HFFc6 (cell line): ENCODE data around the gene LRP1-AS. TPM values are rescaled to one million over a fixed set of nuclear protein-coding genes. Genes with fewer than 3 reads are reported as not detected.
A peak's percentile ranks its signal among the peaks of the same experiment; 100 is the strongest.

Source experiments
- DNase-seq: peaks from one replicate; pipeline ENCODE4 v3.0.0-alpha.2; 2018
- H3K27ac Mint-ChIP-seq: 2 replicates; pipeline ENCODE4 v1.8.0; 2020; ENCODE audit warnings: mild to moderate bottlenecking, mixed read lengths
- H3K27me3 Mint-ChIP-seq: 2 replicates; pipeline ENCODE4 v1.8.0; 2021; ENCODE audit warnings: mild to moderate bottlenecking, moderate library complexity, mixed read lengths; ENCODE audit not compliant: insufficient read depth
- H3K36me3 Mint-ChIP-seq: 2 replicates; pipeline ENCODE4 v1.8.0; 2021; ENCODE audit warnings: low read depth, mixed read lengths
- H3K4me1 Mint-ChIP-seq: 2 replicates; pipeline ENCODE4 v1.8.0; 2020; ENCODE audit warnings: low read depth, mixed read lengths
- H3K4me3 Mint-ChIP-seq: 2 replicates; pipeline ENCODE4 v1.8.0; 2020; ENCODE audit warnings: mild to moderate bottlenecking, moderate library complexity, mixed read lengths
- H3K9me3 Mint-ChIP-seq: 2 replicates; pipeline ENCODE4 v1.8.0; 2020; ENCODE audit warnings: mild to moderate bottlenecking, mixed read lengths
- CTCF ChIP-seq: fragments of 200-600 bp; sonication (generic); IDR thresholded peaks from 2 replicates; pipeline ENCODE4 v1.5.0; 2021; ENCODE audit warnings: antibody characterized with exemption, mild to moderate bottlenecking
- long read RNA-seq: library from polyadenylated mRNA; unstranded; transcript quantifications from one replicate; pipeline ENCODE4 v2.0.0, GENCODE V29; 2019
- total RNA-seq, 6 experiments: library from RNA; stranded (reverse); fragmentation: NEBNext Ultra II Directional; extraction: Animal tissue kit (Norgen Biotek cat#: 25700); gene quantifications; 2 replicates in 1 of 6; 3 replicates in 5 of 6; pipeline ENCODE4 v1.2.3, GENCODE V29; 2021

Gene LRP1-AS
- total RNA-seq, result not detected
- long read RNA-seq, result 0 reads

GRCh38 chr12:57146961-57147944, at the start of gene LRP1-AS:
Gene LRP1-AS, minus strand, starts transcription at chr12:57147619.
- Mint-ChIP-seq H3K36me3 (peaks cover 46% of the 10 kb centered on the region), H3K27me3 (peaks cover 2% of the 10 kb centered on the region), H3K27ac (peak within 1 kb of the TSS; percentile 97), H3K4me3 (peak within 1 kb of the TSS; percentile 53), H3K4me1 (peaks cover 80% of the 10 kb centered on the region), H3K9me3 (no peaks in the 10 kb centered on the region)
- peak; percentile 60 for DNase-seq
- TF ChIP-seq CTCF, result no peak

- Mint-ChIP-seq H3K27me3 (peaks cover 19% of the 10 kb centered on the region), H3K36me3 (peaks cover 19% of the 10 kb centered on the region), H3K4me1 (no peaks in the 10 kb centered on the region), H3K27ac (no peak overlapping the region), H3K4me3 (no peak overlapping the region), H3K9me3 (no peaks in the 10 kb centered on the region)
- no peak for DNase-seq
- TF ChIP-seq CTCF, result no peak
These were observed 49.5 kb upstream of the LRP1-AS start for GRCh38 chr12:57196956-57197355.

- peaks cover 24% of the 10 kb centered on the region for H3K36me3 Mint-ChIP-seq
- no peak overlapping the region for H3K4me3 Mint-ChIP-seq
- no peak for TF ChIP-seq CTCF
- H3K9me3 Mint-ChIP-seq, result no peaks in the 10 kb centered on the region
- no peak for DNase-seq
- no peak overlapping the region; the same call in 1 of the 2 replicates for H3K27ac Mint-ChIP-seq
- H3K4me1 Mint-ChIP-seq, result no peaks in the 10 kb centered on the region
- peaks cover 19% of the 10 kb centered on the region for H3K27me3 Mint-ChIP-seq
These were observed 49.0 kb upstream of the LRP1-AS start for GRCh38 chr12:57196439-57196838.

- Mint-ChIP-seq H3K9me3 (no peaks in the 10 kb centered on the region), H3K27me3 (peaks cover 19% of the 10 kb centered on the region), H3K36me3 (peaks cover 27% of the 10 kb centered on the region), H3K27ac (no peak overlapping the region; the same call in 1 of the 2 replicates), H3K4me3 (no peak overlapping the region), H3K4me1 (no peaks in the 10 kb centered on the region)
- no peak for TF ChIP-seq CTCF
- DNase-seq, result no peak
These were observed 48.4 kb upstream of the LRP1-AS start for GRCh38 chr12:57195611-57196371.

- Mint-ChIP-seq H3K9me3 (no peaks in the 10 kb centered on the region), H3K4me1 (no peaks in the 10 kb centered on the region), H3K27me3 (peaks cover 19% of the 10 kb centered on the region), H3K27ac (no peak overlapping the region), H3K36me3 (peaks cover 27% of the 10 kb centered on the region), H3K4me3 (no peak overlapping the region; the same call in 1 of the 2 replicates)
- no peak for DNase-seq
- TF ChIP-seq CTCF, result no peak
These were observed 47.8 kb upstream of the LRP1-AS start for GRCh38 chr12:57195186-57195585.
